Activated CD4-positive, CD25-positive, alpha-beta regulatory T cell (primary cell): Measurements from ENCODE around the gene FTH1.

Experiments
- DNase-seq, 4 experiments: peaks; one replicate each; lab custom pipeline; 2025; lab: John Stamatoyannopoulos, UW

Gene FTH1

DNA sequence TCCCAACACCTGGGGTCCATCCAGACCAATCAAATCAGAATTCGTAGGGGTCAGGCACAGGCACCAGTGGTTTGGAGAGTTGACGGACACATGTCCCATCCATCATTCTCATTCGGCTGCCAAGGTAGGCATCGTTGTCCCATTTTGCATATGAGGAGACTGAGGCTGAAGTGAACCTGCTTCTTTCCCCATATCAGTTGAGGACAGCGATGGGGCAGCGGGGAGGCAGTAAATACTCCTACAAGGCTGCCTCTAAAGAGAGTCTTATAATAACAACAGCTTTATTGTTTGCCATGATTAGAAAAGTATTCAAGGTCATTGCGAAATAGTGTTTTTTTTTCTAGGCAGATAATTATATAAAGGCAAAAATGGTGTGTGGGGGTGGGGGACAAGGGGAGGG is 18.9 kb downstream of the FTH1 start:
- DNase-seq = no peak

DNA sequence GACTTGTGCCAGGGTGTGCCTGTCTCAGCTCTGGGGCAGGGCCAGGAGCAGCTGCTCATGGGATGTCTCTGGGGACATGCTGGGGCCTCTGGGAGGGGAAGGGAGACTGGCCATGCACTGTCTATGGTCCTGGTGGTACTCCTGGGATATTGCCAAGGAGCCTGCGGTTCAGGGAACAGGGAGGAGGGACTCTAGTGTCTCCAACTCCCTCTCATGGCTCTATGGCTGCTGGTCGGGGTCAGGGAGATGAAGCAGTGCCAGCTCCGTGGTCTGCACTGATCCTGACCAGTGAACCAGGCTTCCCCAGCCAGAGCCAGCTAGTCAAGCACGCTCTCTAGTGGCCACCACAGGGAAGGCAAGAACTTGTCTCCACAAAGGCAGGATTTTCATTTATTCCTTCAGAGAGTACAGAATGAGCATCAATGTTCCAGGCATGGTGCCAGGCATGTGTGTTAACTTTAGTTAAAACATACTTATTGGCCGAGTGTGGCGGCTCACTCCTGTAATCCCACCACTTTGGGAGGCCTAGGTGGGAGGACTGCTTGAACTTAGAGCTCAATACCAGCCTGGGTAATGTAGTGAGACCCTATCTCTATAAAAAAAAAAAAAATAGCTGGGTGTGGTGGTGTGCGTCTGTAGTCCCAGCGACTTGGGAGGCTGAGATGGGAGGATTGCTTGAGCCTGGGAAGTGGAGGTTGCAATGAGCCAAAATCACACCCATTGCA is 19.8 kb downstream of the FTH1 start:
- peak; percentile 17 to 42 (median 34) for DNase-seq

DNA sequence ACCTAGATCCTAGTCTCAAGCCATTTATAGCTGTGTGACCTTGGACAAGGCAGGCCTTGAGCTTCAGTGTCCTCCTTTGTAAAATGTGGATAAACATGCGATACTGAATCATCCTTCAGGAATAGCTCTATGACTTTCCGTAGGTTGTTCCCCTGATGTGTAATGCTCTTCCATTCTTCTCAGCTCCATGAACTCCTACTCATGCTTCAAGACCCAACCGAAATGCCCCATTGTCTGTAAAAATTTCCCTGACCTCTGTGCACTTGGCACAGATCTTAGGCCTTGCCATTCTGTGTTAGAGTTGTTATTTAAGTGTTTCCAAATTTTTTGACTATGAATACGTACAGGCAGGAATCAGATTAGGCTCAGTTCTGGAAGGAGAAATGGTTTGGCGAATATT is 20.5 kb downstream of the FTH1 start:
- DNase-seq = no peak

DNA sequence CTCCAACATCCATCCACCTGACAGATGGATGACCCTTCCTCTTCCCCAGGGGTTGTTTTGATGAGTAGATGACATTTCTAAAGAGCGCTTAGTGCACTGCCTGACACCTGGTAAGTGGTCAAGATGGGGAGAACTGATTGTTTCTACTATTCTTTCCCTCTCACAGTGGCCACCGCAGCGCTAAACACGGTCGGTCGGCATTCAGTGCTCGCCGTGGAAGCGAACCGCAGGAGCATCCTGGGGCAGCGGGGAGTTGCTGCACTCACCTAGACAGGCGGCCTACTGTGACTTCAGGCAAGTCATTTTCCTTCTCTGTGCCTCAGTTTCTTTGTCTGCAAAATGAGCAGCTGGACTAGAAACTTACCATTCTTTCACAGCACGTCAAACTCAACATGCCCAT is 22.2 kb downstream of the FTH1 start:
- no peak for DNase-seq

DNA sequence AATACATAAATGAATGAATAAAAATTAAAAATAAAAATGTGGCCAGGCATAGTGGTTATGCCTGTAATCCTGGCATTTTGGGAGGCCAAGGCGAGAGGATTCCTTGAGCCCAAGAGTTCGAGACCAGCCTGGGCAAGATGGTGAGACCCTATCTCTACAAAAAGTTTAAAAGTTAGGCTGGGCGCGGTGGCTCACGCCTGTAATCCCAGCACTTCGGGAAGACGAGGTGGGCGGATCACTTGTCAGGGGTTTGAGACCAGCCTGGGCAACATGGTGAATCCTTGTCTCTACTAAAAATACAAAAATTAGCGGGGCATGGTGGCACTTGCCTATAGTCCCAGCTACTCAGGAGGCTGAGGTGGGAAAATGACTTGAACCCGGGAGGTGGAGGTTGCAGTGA is 27.0 kb downstream of the FTH1 start:
- no peak for DNase-seq

DNA sequence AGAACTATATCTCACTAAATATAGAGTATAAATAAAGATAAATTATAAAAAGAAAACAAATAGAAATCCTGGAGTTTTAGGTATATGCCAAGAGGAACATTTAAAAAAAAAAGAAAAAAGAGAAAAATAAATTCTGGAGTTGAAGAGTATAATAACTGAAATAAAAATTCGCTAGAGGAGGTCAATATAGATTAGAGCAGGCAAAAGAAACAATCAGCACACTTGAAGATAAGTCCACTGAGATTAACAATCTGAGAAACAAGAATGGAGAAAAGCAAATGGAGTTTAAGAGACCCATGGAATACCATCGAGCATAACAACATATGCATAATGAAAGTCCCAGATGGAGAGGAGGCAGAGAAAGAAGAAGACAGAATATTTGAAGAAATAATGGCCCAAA is 31.6 kb downstream of the FTH1 start:
- DNase-seq = no peak

DNA sequence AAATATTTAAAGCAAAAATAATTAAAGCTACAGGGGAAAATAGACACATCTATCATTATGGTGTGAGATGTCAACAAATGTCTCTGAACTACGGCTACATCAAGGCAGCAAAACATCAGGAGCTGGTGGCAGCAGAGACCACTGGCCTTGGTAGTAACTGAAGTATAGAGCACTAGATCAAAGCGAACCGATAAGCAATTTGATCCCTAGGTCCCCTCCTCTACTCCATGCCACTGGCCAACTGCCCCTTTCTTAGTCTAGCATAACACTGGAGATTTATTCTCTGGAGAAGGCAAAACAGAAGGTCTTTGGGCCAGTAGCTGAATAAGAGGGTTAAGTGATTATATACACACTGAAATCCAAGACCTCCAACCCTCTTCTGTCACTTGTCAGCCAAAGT is 36.5 kb downstream of the FTH1 start:
- no peak for DNase-seq

DNA sequence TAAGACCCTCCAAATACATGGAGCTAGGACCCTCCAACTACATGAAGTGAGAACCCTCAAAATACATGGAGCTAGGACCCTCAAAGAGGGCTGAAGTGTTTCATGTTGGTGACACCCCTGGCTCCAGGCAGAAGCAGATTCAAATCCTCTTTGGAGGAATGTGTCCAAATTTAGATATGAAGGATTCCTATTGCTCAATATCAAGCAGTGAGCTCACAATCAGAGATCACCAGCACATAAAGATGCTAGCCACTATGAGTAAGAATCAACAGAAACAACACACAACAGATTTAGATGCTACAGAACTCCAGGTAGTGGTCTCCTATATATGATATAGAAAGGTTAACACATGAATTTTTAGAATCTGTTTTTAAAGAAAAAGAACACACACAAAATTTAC is 38.8 kb downstream of the FTH1 start:
- DNase-seq = no peak

DNA sequence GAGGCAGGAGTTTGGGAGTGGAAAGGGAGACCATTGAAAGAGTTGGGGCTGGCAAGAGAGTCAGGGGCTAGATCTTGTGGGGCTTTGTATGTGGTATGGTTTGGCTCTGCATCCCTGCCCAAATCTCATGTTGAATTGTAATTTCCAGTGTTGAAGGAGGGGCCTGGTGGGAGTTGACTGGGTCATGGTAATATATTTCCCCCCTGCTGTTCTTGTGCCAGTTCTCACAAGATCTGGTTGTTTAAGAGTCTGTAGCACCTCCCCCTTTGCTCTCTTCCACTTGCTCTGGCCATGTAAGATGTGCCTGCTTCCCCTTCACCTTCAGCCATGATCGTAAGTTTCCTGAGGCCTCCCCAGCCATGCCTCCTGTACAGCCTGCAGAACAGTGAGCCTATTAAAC is 39.9 kb downstream of the FTH1 start:
- DNase-seq = no peak

DNA sequence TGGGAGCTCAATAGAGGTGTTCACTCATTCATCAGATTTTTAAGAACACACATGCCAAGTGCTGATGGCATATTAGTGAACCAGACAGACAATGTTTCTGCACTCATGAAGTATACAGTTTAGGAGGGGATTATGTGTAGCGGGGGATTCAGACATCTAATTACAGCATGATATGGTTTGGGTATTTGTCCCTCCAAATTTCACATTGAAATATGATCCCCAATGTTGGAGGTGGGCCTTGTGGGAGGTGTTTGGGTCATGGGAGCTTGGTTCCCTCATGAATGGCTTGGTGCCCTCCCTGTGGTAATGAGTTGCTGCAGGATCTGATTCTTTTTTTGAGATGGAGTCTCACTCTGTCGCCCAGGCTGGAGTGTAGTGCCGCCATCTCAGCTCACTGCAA is 41.2 kb downstream of the FTH1 start:
- no peak for DNase-seq

DNA sequence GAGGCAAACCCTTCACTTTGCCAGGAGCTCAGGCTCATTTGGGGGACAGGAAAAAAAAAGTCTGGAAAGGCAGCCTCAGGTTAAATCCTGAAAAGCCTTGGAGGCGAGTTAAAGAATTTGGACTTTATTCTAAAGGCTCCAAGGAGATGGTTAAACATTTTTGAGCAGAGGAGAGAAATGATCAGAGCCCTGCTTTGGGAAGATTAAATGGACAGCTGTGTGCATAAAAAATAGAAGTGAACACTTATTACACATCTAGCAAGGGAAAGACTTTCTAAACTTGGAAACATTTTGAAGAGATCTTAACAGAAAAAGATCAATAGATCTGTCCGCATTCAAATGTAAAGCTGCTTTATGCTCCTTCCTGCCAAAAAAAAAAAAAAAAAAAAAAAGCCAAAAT is 41.7 kb downstream of the FTH1 start:
- no peak for DNase-seq

DNA sequence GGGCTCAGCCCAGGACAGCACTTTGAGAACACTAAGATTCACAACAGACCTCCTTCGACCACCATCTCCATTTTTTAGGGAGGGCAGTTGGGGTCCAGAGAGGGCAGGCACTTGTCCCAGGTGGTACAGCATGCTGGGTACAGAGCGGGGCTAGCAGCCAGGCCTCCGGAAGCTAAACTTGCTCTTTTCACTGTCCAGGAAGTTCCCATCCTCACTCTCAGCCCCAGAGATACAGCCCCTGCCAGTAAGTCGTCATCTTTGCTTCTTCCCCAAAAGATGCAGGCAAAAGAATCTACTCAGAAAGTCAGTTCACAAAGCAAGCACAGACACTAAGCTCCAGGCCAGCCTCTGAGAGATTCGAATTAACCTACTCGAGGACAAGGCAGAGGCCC is 43.4 kb downstream of the FTH1 start:
- no peak for DNase-seq

DNA sequence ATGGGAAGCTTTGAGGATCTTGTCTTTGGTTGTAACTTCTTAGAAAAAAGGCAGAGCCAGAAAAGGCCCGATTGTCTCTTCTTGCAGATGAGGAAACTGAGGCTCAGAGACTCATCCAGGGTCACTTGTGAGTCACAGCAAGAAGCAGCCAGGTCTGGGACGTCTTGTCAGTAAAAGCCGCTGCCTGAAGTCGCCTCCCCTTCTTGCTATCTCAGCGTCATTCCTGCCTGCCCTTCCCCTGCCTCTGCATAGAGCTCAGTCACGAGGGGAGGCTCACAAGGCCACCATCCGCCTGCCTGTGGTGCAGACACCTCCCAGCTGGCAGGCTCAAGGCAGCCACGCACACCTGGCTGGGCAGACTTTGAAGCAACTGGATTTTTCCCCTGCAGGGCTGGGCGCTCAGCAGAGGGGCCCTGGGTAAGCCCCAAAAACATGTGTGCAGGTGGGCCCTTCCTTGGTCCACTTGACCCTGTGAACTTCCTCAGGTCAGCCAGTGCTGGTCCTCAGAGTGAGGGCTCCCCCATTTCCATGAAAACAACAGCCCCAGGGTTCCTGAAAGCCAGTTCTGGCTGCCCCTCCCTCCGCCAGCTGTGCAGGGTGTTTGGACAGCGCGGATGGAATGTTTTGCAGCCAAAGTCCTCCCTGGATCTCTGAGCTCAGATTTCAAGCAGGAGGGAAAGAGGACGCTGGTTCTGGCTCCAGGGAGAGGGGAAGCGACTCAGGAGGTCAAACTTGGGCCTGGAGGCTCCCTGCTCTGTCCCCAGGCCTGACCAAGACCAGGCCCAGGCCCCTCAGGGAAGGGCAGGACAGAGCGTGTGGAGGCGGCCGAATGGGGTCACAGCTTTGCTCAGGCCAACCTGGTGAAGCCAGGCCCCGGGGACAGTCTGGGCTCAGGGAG is 44.0 kb downstream of the FTH1 start:
- no peak for DNase-seq

DNA sequence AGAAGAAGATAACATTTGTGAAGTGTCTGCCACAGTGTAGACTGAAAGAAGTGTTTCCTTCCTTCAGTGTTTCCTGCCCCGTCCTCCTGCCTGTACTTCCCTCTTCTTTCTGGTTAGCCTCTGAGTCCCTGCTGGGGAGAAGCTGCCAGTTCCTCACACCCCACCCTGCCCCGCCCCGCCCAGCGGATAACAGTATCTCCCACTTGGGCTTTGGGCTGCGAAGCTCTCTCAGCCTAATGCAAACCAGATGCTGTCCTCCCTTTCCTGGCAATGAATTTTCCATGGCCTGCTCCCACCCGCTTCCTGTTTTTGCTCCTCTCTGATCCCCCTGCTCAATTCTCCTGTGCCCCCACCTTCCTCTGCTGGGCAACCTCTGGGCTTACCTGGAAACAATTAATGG is 44.9 kb downstream of the FTH1 start:
- no peak for DNase-seq

DNA sequence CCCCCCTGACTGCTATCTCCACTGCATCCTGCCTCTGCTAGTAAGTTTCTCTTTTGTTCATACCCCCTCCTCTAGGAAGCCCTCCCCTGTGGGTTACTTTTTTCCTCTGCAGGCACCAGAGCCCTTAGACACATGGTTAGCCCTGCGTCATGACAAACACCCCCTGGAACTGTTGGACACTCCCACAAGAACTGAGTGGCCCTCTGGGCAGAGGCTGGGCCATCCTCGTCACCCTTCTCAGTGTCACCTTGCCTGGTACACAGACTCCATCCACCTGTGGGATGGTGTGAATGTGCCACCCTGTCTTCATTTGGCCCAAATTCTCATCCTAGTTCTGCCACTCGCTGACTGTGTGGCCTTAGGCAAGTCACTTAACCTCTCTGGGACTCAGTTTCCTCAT is 46.0 kb downstream of the FTH1 start:
- DNase-seq = no peak

DNA sequence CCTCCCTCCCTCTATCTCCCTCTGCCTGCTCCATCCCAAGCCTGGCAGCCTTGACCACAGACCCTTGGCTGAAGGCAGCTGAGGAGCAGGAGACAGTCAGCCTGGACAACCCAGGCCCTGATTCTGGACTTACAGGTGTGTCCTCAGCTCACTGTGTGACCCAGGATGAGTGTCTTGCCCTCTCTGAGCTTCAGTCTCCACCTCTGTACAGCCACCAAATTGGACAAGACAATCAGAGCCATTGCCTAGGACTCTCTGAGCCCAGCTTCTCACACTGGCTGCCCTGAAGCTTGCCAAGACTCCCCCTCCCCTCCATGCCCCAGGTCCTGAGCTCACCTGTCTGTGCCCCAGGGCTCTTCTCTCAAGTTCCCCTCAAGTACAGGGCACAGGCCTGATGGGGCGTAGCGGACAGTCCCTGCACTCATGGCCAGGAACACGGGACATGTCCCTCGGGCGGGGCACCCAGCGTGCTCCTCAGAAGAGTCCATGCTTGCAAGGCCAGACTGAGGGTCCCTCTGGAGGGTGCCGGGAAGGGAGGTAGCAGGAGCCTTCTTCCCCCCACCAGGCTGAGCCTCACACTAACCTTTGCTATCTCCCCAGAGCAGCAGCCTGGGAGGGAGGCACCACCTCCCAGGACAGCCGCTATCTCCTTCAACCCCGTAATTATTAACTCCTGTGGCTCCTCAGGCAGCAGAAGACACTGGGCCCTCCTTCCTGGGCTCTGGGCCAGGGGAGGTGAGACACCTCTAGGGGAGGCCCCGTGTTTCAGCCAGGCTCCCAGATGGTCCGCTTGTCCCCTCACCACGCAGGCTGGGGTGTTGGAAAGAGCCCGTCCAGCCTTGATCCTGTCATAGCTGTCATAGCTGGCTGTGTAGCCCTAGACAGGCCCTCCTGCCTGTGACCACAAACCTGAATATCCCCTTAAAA is 47.5 kb downstream of the FTH1 start:
- no peak for DNase-seq

DNA sequence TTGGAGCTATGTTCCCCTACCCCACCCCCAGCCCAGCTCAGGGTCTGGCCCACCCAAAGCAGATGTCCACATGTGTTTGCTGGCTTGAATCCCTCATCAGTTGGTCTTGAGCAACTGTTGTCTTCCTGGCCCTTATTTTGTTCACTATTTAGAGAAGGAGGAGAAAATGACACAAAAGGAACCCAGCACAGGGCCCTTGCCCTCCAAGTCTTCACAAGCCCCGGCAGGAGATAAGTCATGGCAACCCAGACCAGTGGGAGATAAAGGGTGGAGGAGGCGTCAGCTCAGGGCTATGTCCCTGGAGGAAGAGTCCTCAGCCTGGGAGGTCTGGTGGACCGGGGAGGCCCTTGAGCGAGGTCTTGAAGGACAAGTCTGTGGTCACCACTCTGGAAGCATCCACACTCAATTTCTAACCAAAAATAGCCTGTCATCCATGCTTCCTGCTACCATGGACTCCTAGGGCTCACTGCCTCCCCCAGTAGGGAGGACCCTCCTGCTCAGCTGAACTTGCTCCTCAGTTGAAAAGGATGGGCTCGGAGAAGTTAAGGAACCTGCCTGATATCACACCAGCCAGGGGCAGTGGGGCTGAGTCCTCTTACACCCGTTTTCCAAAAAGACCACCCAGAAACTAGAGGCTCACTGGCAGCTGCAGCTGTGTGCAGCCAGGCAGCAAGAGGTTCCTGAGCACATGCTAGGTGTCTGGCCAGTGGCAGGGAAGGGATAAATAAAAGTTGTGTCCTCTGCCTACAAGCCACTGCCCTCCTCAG is 48.3 kb downstream of the FTH1 start:
- no peak for DNase-seq

DNA sequence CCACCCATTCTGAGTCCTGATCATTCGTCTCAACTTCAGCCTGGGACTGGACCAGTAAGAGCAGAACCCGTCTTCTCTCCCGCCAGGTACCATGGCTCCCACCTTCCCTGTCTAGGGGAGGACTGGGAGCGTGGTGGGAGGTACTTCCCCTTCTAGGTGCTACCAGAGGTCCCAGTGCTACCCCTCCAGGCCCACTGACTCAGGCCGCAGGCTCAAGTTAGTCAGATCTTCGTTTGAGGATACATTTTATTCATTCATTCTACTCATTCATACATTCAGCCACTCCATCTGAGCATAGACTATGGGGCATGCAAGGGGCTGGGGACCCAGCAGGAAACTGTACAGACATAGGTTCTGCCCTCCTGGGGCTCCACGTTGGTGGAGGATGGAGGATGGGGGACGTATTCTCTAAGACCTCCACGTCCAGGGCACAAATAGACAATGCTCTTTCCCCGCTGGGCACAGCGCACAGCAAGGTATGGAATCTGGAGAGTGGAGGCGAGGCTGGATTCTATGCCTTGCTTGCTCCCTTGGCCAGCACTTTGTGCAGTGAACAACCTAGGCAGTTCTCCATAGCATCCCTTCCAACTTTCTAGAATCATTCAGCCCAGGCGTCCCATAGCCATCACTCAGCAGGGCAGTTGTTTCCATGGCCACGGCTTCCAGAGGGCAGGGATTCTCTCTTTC is 49.0 kb downstream of the FTH1 start:
- DNase-seq = no peak

DNA sequence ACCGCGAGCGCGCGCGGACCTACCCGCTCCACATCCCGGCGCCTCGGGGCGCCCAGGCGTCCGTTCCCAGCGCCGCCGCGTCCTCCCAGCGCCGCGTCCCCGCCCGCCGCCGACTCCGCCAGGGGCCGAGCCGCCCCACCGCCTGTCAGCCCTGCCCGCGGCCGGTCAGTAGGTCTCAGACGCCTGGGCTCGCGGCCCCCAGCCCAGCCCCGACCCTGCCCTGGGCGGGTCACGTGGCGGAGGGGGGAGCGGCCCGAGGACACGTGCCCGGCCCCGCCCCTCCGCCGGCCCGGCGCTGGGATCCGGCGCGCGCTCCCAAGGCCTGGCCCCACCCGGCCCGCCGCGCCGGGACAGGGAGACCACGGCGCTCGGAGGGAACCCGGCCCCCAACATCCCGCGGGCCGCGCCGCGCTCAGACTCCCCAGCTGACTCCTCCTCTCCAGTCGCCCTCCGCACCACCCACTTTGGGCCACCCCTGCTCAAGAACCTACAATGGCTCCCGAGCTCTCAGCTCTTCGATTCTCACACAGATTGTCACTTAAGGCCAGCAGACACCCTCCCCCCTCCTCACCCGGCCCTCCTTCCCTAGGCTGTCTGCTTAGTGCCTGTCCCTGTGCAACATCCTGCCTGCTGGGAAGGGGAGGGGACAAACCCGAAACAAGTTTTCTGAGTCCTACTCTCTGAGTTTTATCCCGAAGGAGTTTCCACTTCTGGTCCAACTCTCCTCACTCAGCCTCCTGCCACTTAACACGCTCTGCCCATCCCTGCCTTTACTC is 49.9 kb downstream of the FTH1 start, which contains the start of gene RAB3IL1:
TSS of gene RAB3IL1 (minus strand) at position 233 of the 776 bp plus-strand sequence. CDS start at position 34, 199 bp downstream.
- no peak for DNase-seq

DNA sequence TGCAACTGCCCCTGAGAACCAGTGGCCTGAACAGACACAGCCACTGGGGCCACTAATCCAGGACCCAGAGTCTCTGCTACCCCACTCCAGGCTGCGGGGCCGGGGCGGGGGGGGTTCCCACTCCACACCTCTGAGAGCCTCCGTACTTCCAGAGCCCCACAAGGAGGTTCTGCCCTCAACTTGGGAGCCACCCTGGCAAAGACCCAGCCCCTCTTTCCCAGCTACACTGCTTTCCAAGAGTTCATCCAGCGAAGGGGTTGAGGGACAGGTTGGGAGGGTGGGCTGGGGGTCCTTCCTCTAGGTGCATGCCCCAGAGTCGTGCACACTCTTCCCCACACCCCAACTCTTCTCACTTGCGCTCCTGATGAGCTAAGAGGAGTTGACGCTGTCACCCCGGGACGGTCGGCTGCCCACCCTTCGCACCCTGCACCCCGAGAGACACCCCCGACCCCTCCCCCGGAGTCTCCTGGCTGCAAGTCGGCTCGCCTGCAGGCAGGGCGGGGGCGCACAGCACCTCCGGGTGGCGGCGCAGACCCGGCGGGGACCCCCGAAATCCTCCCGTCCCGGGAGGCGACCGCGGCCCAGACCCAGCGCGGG is 50.6 kb downstream of the FTH1 start:
- no peak for DNase-seq
